ENCODE data around the gene TCF4.

DNA sequence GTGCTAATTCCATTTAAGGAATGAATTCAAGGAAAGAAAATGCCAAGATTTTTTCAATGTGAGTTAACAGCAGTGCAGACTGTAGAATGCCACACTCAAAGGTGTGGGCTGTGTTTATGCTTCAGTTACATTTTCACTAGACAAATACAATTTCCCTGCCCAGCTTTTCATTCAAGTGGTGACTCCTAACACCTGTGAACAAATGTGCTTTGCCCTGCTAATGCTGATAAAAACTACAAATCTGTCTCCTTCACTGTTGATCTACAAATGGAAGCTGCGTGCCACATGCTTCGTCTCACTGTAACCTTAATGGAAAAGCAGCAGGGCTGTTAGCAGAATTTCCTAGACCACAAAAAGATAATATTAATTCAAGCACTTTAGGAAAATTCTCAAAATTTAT, 19.8 kb upstream of the TCF4 start:
- no peak for TF ChIP-seq POLR2A (IDR thresholded peaks at IDR 0.05)
- TF ChIP-seq, protein P1, sequence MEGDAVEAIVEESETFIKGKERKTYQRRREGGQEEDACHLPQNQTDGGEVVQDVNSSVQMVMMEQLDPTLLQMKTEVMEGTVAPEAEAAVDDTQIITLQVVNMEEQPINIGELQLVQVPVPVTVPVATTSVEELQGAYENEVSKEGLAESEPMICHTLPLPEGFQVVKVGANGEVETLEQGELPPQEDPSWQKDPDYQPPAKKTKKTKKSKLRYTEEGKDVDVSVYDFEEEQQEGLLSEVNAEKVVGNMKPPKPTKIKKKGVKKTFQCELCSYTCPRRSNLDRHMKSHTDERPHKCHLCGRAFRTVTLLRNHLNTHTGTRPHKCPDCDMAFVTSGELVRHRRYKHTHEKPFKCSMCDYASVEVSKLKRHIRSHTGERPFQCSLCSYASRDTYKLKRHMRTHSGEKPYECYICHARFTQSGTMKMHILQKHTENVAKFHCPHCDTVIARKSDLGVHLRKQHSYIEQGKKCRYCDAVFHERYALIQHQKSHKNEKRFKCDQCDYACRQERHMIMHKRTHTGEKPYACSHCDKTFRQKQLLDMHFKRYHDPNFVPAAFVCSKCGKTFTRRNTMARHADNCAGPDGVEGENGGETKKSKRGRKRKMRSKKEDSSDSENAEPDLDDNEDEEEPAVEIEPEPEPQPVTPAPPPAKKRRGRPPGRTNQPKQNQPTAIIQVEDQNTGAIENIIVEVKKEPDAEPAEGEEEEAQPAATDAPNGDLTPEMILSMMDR (IDR thresholded peaks at IDR 0.05), result no peak
